AG08396 (cell line): ENCODE data around the gene MYL7.
"Not testable (repeated sequence)": the region's sequence is repeated elsewhere in the genome, so short reads cannot be mapped to it uniquely, and the experiment has no call there.

Experiments used
- DNase-seq: peaks from one replicate; pipeline ENCODE4 v3.0.0; 2012; ENCODE audit warnings: low spot score, mixed read lengths

Gene MYL7, protein sequence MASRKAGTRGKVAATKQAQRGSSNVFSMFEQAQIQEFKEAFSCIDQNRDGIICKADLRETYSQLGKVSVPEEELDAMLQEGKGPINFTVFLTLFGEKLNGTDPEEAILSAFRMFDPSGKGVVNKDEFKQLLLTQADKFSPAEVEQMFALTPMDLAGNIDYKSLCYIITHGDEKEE

GRCh38 chr7:44141221-44141850, at the start of gene MYL7:
Gene MYL7 (minus strand): TSS chr7:44141332. CDS start chr7:44141305, 27 bp downstream.
- no peak for DNase-seq

GRCh38 chr7:44189993-44190872, 49.1 kb upstream of the MYL7 start:
- DNase-seq: no peak

GRCh38 chr7:44189286-44189992, 48.3 kb upstream of the MYL7 start, which contains the start of gene GCK:
Gene GCK (minus strand): TSS chr7:44189439. CDS start chr7:44188953, 486 bp downstream.
- DNase-seq: no peak

DNA sequence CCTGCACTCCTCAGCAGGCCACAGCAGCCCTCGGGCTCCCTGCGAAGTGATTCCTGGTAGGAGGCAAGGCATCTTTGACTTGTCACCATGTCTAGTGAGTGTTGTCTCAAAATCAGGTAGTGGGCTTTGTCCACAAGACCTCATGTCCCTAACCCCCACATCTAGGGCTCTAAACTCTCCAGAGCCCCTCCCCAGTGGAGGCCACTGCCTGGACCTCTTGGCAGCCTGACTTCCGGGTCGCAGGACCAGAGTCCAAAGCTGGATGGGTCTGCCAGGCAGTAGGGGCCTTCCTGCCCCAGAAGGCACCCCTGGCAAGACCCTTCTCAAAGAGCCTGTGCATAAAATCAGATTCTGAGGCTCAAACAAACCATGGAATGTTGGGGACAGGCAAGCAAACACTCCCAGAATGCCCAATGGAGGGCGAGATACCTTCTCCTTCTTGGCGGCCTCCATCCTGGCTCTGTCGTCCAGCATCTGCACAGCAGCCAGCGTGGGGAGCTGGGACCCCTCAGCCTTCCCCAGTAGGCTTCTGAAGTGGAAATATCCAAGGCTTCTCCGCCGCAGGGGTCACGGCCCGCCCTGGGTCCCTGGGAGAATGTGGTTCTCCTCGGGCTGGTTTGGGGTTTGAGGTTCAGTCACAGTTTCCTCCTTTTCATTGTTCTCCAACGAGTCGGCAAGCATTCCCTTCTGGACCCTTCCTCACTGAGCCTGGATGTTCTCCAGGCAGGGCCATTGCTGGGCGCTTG, 47.5 kb upstream of the MYL7 start:
- DNase-seq: no peak

GRCh38 chr7:44187636-44188416, 46.7 kb upstream of the MYL7 start:
- DNase-seq: no peak

- no peak for DNase-seq
Measured at GRCh38 chr7:44186736-44187135, 45.6 kb upstream of the MYL7 start.

GRCh38 chr7:44185729-44186128, 44.6 kb upstream of the MYL7 start:
- DNase-seq: no peak

DNA sequence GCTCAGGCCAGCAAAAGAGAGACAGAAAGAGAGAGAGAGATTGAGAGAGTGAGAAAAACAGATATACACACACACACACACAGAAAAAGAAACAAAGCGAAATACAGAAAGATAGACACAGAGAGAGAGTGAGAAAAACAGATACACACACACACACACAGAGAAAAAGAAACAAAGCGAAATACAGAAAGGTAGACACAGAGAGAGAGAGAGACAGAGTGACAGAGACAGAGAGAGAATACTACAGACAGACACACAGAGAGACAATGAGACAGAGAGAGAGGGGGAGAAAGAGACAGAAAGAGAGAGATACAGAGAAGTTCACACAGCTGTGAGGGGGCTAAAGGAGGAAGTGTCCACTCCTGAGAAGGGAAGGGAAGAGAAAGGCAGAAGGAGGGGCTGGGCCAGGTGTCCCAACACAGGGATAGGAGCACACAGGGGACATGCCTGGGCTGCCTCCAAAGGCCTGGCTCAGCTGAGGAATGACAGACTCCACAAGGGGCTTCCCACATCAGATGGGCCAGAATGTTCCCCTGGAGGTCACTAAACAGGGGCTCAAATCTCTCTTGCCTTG, 43.8 kb upstream of the MYL7 start:
- DNase-seq: no peak

GRCh38 chr7:44184206-44184872, 43.2 kb upstream of the MYL7 start:
- peak; percentile 77 for DNase-seq

- DNase-seq: no peak
Measured at GRCh38 chr7:44183386-44183785, 42.3 kb upstream of the MYL7 start.

- no peak for DNase-seq
Measured at GRCh38 chr7:44182827-44183226, 41.7 kb upstream of the MYL7 start.

- DNase-seq: no peak
Measured at GRCh38 chr7:44180631-44181030, 39.5 kb upstream of the MYL7 start.

DNA sequence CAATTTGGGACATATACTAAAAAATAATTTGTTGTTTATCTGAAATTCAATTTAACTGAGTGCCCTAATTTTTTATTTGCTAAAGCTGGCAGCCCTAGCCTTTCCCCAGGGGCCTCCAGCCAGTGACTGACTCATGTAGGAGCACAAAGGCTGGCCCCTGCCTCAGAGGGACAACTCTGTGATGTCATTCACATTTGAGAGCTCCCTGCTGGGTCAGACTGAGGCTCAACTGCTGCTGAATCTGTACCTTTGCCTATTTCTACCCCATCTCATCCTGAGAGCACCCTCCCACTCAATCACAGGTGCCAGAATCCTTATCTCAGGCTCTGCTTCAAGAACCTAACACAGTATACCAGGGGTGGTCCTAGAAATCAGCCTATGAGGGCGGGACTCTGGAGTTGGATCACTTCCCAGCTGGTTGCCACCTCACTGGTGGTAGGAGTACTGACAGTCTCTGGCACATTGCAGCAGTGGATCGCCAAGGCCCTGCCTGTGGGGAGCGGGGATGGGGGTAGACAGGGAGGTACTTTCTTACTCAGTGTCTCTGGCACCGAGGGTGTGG, 36.5 kb upstream of the MYL7 start:
- DNase-seq: no peak

- no peak for DNase-seq
Measured at GRCh38 chr7:44176486-44176885, 35.4 kb upstream of the MYL7 start.

DNA sequence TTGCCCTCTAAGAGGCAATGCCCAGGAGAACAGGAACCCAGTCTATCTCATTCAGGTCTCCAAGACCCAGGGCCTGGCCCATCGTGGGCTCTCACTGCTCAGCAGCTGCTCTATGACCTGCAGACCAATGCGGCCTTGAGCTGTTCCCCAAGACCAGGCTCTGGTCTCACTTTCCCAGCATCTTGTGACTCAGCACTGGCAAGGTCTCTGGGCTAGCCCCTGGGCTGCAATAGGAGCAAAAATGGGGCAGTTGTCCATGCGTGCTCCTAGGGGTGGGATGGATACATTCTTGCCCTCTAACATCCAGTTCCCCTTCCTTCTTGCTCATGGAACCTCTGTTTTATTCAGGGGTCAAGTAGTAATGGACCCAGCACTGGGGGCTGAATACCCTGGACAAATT, 34.6 kb upstream of the MYL7 start:
- no peak for DNase-seq

DNA sequence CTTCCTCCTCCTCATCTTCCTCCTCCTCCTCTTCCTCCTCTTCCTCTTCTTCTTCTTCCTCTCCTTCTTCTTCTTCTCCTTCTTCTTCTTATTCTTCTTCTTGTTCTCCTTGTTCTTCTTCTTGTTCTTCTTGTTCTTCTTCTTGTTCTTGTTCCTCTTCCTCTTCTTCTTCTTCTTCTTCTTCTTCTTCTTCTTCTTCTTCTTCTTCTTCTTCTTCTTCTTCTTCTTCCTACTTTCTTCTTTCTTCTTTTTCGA, 33.5 kb upstream of the MYL7 start:
- DNase-seq: not testable (repeated sequence)

- DNase-seq: no peak
Measured at GRCh38 chr7:44173911-44174693, 33.0 kb upstream of the MYL7 start.

DNA sequence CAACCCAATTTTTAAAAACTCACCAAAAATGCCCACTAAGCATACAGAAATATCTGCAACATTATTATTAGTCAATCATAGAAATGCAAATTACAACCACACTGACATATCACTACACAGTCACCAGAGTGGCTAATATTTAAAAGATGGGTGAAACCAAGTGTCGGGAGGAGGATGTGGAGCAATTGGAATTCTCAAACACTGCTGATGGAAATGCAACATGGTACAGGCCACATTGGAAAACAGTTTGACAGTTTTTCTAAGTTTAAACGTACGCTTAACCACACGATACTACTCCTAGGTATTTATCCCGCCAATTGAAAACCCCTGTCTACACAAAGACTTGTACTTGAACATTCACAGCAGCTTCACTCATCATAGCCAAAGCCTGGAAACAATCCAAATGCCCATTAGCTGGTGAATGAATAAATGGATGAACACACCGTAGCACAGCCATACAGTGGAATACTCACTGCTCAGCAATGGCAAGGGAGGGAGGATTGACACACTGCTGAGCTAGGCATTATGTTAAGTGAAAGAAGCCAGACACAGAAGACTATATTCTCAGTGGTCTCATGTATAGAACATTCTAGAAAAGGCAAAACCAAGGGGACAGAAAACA, 31.8 kb upstream of the MYL7 start:
- no peak for DNase-seq

- no peak for DNase-seq
Measured at GRCh38 chr7:44172352-44172751, 31.2 kb upstream of the MYL7 start.
